NCI-H524 (cell line): ENCODE measurements around the gene WNT9A.

ENCODE experiments used
- DNase-seq, 2 experiments: peaks; one replicate each; lab custom pipeline; 2025; lab: John Stamatoyannopoulos, UW

WNT9A gene

DNA sequence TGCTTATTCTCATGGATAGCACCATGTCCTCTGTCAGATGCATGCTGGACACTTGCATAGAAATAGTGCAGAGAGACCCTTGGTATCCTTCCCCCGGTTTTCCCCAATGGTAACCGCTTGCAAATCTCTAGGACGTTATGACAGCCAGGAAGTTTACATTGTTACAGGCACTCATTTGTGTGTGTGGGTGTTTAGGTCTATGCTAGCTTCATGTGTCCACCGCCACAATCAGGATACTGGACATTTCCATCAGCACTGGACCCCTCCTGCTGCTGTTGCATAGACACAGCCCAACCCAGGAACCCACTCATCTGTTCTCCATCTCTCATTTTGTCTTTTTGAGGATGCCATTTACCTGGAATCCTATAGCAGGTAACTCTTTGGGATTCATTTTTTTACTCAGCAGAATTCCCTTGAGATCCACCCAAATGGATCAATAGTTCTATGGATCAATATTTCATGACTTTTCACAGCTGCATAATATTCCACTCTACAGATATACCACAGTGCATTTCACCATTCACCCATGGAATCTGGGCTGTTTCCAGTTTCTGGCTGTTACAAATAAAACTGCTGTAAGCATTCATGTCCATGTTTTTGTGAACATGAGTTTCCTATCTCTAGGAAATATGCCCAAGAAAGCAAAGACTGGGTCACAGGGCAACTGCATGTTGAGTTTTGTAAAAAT lies 6.6 kb upstream of the WNT9A start:
- no peak for DNase-seq

DNA sequence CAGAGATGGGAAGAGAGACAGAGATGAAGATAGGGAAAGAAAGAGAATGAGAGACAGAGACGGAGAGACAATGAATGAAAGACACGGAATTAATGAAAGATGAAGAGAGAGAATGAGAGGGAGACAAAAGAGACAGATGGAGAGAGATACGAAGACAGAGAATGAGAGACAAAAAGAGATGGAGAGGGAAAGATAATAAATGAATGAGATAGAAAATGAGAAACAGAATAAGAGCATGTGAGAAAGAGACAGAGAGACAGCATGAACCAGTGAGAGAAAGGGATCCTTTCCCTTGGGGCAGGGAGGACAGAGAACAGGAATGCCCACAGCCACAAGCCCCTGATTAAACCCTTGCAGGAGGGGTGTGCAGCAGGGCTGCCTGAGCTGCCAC lies 5.3 kb upstream of the WNT9A start:
- DNase-seq, result no peak

DNA sequence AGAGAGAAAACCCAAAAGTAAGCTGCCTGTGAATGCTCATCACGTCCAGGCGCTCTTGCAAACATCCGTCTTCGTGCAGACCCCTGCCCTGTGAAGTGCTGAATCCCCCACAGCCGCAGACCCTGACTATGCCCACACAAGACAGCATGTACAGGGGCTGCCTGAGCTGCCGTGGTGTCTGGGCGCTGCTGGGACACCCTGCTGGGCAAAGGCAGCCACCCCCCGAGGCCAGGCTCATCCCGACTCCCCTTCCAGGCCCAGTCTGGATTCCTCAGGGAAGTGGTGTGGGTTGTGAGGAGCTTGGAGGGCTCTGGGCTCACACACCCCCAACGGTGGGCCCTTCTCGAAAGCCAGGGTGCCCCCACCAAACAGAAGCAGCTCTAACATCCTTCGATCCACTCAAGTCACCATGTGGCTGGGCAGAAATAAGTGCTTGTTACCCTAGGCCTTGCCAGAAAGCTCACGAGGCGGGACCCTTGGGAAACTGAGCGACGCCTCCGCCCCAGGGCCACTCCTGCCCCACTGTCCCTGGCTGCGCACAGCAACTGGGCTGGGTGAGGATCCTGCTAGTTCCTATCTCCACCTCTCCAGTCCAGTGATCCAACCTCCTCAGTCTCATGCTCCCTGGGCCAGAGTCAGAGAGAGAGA lies 4.8 kb upstream of the WNT9A start:
- no peak for DNase-seq

DNA sequence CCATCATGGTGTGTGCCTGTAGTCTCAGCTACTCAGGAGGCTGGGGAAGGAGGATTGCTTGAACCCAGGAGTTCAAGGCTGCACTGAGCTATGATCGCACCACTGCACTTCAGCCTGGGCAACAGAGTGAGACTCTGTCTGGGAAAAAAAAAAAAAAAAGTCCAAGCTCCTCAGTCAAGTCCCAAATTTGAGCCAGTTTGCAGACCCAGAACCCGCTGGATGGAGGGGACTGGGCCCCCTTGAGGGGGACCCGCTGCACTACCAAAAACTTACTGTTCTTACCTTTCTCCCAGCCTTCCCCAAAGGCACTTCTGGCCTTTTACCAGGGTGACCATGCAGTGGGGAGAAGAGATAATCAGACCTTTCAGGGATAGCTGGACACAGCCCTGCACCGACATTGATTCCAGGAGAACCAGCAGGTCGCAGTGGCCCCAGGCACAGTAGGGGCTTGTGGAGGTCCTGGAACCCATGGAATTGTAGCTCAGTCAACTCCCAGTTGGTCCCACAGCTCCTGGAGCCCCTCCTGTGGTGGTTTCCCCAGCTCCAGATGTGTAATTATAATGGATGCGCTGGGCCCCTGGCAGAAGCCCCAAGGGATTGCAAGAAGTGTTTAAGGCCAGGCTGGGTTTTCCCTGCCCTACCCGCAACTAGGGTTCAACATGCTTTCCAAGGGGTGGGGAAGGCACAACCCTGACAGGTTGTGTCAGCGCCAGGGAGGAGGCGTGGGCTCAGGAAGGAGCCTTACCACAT lies 4.1 kb upstream of the WNT9A start:
- no peak for DNase-seq

DNA sequence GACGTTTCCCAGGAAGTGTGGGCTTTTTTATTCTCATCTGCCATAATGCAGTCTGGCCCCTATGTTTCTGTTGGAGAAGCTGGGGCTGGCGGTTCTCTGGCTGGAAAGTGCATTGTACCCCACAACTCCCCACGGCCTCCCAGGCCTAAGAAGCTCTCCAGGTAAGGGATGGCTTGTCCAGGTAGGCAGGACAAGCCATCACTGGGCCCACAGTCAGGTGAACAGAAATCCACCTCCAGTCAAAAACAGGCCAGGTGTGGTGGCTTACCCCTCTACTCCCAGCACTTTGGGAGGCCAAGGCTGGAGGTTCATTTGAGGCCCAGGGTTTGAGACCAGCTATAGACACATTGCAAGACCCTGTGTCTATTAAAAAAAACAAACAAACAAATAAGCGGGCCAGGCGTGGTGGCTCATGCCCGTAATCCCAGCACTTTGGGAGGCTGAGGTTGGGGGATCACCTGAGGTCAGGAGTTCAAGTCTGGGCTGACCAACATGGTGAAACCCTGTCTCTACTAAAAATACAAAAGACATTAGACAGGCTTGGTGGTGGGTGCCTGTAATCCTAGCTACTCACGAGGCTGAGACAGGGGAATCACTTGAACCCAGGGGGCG lies 3.1 kb upstream of the WNT9A start:
- DNase-seq, result no peak

DNA sequence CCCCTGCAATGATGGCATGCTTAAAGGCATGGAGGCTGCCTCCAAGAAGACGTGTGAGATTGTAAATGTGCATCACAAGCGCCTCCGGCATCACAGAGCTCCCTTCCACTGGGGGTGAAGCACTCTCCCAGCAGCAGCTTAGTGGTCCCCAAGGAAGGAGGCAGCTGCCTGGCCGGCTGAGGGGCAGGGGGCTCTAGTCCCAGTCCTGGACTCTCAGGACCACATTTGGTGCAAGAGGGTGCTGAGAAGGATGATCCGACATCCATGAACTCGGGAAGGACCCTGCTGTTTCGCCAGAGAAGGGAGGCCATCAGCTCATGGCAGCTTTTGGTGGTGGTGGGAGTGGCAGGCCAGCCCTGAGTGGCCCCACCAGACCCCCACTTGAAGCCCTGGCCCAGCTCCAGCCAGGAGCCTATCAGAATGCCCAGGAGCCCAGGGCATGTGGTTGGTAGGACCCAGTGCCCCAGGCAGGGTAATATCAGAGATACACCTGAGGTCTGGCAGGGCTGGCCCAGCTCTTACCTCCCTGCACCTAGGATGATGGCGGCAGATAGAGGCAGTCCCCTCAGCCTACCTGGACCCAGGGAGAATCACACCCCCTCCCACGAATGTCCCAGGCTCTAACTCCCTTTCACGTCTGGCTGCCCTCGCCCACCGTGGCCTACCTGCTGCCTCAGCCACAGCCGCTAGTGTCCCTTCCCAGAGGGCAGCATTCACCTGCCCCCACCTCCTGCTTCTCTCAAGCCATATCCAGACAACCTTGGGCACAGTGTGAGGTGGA lies 2.4 kb upstream of the WNT9A start:
- DNase-seq, result no peak

DNA sequence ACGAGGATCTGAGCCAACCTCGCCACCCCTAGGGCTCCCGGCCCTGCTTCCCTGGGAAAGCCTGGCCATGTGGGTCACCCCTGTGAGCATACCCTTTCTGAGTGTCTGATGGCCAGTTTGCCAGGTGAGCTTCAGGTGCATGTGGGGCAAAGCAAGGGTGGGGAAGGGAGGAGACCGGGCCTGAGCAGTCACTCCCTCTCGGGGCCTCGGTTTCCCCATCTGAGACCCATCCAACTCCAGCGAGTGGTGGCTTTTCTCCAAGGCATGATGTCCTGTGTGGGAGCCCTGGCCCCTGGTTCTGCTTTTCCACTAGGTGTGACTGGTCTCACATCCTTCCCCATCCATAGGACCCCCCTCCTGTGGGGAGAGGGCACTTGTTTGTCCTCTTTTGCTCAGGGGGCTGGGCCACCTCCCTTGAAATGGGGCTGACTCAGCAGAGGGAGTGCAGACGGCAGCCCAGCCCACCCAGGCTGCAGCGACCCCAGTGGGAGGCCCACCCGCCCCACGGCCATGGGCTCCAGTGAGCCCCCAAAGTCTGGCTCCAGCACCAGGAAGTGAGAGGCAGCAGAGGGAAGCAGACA lies 1.7 kb upstream of the WNT9A start:
- DNase-seq, result no peak

DNA sequence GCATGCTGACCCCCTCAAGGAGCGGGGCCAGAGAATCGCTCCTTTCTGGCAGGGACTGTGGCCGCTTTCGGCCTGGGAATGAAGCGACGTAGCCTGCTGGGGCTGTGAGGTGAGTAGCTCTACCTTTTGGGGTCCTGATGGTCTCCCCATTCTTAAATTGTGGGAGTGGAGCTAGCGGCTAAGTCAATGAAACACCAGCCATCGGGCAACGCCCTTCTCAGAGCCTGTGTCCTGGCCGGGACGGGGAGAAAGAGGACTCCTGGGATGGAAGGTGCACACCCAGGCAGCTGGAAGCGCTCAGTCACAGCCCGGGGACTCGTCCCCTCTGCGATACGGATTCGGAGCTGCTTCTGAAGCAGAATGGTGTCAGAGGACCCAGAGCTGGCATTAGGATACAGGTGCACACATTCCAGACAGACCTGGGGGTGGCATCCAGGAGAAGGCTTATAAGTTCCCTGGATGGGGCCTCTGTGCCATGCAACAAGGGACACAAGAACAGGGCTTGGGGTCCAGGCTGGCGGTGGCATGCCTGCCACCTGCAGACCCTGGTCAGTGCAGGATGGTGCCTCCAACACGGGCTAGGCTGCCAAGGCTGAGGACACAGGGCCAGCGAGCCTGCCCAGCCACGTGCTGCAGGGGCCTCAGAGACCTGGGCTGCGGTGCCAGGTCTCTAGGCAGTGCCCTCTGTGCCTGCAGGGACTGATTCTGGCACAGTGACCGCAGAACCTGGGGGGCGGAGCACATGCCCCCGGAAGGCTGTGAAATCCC lies 945 bp upstream of the WNT9A start:
- DNase-seq, result no peak

DNA sequence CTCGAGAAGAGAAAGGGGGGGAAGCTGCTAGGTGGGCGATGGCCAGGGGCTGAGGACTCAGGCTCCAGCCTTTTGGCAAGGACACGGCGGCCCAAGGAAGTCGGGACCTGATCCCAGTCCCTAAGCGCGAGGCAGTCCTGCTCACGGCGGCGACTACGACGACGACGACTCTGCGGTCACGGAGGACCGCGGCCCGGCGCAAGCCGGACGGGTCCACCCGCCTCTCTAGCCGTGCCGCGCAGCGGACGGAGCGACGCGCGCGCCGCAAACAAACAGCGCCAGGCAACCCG lies 401 bp downstream of the WNT9A start:
- DNase-seq, result no peak

DNA sequence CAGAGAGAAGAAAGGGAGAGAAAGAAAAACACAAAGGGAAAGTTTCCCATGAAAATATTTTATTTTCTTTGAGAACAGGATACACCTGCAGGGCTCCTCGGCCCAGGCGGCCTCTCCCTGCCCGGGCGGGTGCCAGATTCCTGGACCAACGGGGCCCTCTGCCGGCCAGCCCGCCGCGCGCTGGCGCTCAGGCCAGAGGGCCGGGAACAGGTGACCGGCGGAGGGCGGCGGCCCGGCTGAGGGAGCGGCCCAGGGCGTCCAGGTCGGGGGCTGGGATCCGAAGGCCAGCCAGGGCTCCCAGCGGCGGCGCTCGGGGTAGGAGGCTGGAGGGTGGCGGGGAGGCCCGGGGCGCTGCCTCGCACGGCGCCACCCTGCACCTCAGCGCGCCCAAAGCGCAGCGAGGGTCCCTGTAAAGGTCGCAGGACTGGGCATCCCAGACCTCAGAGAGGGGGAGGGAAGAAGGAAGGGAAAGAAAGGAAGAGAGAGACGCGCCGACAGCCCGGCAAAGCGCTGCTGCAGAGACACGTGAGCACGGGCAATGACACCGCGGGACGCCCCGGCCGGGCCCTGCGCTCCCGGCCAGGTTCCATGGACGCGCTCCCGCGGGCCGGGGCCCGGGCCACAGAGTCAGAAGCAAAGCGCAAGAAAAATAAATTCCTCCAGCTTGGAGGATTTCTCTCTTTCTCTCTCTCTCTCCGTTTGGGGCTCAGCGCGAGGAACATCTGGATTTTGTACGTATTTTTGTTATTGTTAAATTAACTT lies 927 bp downstream of the WNT9A start:
- peak in 1 of 2 experiments; percentile 77 for DNase-seq

DNA sequence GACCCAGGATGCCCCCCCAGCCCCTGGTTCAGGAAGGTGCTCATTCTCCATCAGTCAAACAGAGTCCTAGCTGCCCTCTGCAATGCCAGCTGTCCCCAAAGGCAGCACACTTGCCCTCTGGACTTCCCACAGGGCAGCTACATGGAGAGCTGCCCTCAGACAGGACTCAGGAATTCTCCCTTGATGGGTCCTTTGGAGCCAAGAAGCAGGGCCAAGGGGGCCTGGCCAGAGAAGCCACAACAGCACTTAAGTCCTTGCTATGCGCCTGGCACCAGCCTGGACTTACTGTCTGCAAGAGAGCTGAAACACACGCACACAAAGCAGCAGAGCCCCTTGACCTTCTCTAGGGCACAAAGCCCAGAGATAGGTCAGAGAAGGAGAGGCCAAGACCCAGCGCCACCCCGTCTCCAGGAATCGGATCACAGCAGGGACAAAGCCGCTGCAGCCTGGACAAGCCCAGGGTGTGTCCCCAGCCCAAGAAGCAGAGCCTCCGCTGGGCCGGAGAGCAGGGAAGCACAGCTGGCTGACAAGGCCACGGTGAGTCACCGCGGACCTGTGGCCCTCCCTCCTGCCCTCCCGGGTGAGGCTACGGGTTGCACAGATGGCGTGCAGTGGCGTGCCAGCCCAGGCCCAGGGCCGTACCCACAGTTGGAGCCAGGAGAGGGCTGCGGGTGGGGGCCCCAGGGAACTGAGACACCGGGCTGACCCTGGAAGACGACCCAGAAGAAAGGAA lies 1.7 kb downstream of the WNT9A start:
- DNase-seq, result peak; percentile 63 to 80

DNA sequence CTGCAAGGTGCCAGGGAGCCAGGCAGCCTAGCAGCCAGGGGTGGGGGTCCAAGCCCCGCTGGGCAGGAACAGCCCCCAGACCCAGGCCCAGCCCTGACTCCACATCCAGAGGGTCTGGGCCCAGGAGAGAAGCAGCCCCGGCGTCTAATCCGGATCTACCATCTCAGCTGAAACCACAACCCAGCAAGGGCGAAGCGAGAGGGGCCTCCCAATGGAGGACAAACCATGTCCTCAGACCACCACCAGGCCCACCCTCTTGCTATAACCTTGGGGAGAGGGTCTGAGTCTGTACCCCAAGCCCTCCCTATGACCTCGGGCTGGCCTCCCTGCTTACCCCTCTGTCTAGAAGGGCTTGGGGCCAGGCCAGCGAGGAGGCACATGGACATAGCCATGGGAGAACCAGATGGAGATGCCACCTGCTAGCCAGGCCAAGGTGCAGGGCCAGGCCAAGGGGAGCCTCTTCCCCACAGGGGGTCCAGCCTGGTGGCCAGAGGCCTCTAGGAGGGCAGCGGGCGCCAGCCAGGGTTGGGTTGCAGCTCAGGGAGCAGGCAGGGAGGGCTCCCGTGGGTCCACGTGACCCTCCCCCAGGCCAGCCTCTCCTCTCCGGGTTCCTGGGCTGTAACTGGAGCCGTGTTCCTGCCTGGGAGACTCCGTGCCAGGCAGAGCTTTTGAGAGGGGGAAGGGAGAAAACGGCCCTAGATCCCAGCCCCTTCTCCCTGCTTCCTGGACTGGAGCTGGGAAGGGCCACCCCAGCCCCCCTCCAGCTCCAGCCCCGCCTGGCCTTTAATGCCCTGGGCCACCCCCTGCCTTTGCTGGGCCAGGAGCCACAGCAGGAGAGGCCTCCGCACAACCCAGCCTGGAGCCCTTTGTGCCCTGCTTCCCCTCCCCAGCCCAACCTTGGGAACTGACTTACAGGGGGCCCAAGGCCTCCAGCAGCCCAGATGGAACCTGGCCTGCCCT lies 2.5 kb downstream of the WNT9A start:
- peak in 1 of 2 experiments; percentile 21 for DNase-seq

DNA sequence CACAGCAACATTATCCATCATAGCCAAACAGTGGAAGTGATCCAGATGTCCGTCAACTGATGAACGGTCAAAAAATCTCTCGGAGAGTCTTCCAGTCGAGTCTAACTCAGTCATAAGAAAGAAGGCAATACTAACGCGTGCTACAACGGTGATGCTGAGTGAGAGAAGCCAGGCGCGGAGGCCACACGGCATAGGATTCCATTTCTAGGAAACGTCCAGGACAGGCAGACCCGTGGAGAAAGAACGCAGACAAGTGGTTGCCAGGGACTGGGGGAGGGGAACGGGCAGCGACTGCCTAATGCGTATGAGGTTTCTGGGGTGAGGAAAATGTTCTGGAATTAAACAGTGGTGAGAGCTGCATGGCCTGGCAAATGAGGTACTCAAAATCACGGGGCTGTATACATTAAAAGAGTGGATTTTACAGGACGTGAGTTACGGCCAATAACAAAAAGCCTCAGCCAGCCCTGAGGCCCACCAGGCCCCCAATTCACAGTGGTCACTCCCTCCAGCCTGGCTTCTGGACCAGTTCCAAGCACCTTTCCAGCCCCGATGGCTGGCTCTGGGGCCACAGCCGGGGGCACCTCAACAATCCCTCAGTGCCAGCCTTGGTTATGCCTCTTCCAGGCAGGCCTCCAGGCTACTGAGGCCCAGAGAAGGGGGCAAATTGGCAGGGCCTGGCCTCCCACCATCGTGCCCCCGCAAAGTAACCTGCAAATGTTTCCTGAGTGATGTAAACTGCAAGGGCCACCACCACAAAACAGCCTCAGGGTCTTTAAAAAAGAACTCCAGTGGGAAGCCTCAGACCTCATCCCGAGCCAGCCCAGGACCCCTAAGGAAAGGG lies 3.4 kb downstream of the WNT9A start:
- DNase-seq, result no peak

DNA sequence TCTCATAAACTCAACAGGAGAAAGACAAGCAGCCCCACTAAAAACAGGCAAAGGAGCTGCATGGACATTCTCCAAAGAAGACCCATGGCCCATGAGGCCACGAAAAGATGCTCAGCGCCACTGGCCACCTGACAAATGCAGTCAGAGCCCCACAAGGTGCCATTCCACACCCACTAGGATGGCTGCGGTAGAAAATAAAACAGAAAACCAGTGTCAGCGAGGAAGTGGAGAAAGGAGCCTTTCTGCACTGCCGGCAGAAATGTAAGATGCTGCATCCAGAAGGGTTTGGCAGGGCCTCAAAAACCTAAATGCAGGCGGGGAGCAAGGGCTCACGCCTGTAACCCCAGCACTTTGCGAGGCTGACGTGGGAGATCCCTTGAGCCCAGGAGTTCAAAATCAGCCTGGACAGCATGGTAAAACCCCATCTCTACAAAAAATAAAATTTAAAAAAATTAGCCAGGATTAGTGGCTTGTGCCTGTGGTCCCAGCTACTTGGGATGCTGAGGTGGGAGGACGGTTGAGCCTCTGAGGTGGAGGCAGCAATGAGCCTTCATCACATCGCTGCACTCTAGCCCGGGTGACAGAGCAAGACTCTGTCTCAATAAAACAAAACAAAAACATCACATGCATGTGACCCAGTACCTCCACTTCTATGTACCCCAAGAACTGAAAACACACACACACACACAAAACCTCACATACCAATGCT lies 4.2 kb downstream of the WNT9A start:
- no peak for DNase-seq

DNA sequence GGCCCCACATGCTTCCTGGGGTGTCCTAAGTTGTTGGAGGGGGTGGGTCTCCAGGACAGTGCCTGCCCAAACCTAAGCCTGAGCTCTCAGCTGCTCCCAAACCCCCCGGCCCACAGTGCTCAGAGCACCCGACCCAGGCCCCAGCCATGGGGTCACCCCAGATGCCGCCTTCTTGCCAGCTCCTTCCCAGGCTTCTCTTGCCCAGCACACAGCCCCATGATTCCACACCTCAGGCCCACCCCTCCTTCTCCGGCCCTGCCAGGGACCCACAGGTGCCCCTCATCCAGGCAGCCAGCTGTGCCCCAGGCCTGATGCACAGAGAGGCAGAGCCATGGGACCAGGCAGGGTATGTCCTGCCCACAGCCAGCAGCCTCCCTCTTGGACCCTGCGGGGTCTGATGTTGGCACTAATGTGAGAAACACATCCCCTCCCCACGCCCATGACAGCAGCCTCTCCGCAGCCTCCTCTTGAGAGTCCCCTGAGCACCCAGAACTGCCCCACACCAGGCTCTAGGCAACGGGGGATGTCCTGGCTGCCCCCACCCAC lies 4.9 kb downstream of the WNT9A start:
- DNase-seq, result no peak

DNA sequence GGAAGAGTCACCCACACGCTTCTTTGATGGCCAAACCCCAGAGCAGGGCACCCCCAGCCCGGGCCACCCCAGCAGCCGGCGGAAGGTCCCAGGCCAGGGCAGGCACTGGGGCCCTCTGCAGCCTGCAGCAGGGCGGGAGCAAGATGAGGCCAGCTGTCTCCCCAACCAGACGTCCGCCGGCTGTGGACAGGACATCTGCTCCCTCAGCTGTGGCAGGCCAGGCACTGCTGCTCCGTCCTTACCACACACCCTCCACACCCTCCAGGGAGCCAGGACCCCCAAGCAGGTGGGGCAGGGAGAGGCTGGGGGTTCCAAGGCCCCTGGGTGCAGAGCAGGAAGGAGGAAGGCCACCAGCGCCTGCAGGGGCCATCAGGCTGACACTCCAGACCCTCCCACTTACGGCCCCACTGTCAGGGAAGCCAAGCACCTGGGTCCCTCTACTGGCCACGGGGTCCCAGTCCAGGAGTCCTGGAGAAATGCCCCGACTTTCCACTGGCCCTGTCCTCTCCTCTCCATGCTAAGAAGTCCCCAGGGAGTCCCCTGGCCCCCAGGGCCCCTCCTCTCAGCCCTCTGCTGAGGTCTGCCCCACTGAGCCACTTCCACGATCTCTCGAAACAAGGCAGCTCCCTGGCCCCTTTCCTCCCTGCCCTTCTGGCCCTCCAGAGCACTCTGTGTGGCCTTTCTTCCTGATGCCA lies 5.6 kb downstream of the WNT9A start:
- peak; percentile 36 to 73 for DNase-seq
